Lower leg skin (tissue), 3 donors: ENCODE measurements around the gene CCDC15.

Experiments
- CTCF ChIP-seq, 3 donors: fragments of 450-650 bp; IDR thresholded peaks; one replicate each; pipeline ENCODE4 v1.5.1; 2016; ENCODE audit warnings: antibody characterized with exemption in 3 of 3, mild to moderate bottlenecking in 3 of 3, moderate library complexity in 2 of 3
- POLR2A ChIP-seq, 2 donors: fragments of 450-650 bp; IDR thresholded peaks; one replicate each; pipeline ENCODE4 v1.6.1; 2016 to 2017; ENCODE audit warnings: antibody characterized with exemption in 2 of 2, mild to moderate bottlenecking in 1 of 2, moderate library complexity in 1 of 2

GRCh38 chr11:125072218-125072960 lies 118.4 kb downstream of the CCDC15 start:
- no peak for TF ChIP-seq CTCF (IDR thresholded peaks at IDR 0.05)
- TF ChIP-seq POLR2A (IDR thresholded peaks at IDR 0.05) = no peak
